ENCODE measurements around the gene PEPD. TPM values are rescaled to one million over a fixed set of nuclear protein-coding genes. Genes with fewer than 3 reads are reported as not detected.
A peak's percentile ranks its signal among the peaks of the same experiment; 100 is the strongest.
"Not testable (repeated sequence)": the region's sequence is repeated elsewhere in the genome, so short reads cannot be mapped to it uniquely, and the experiment has no call there.

PEPD gene
- 10 to 100 TPM; 54.2 to 57.2 (median 55.1) TPM for total RNA-seq

- H3K27me3 Mint-ChIP-seq (ENCODE audit: low read depth): no peaks in the 10 kb centered on the region
- H3K36me3 Mint-ChIP-seq (ENCODE audit: insufficient read depth): no peaks in the 10 kb centered on the region
- peaks cover 17% of the 10 kb centered on the region for H3K4me1 Mint-ChIP-seq (ENCODE audit: low read depth)
- DNase-seq (peak; percentile 84), ATAC-seq (peak; percentile 97 to 98)
- no peaks in the 10 kb centered on the region for H3K9me3 Mint-ChIP-seq
- H3K4me3 Mint-ChIP-seq: peak within 1 kb of the TSS; percentile 87
Measured at GRCh38 chr19:33521480-33522370, at the start of gene PEPD. Gene PEPD, minus strand, starts transcription at chr19:33521791. Its CDS starts 31 bp downstream, at chr19:33521760.

- ATAC-seq (no peak), DNase-seq (no peak)
- Mint-ChIP-seq H3K4me3 (no peak overlapping the region), H3K4me1 (ENCODE audit: low read depth) (no peaks in the 10 kb centered on the region), H3K36me3 (ENCODE audit: insufficient read depth) (no peaks in the 10 kb centered on the region), H3K9me3 (peaks cover 14% of the 10 kb centered on the region), H3K27me3 (ENCODE audit: low read depth) (peaks cover 45% of the 10 kb centered on the region)
Measured at GRCh38 chr19:33569821-33570220, 48.2 kb upstream of the PEPD start.

- Mint-ChIP-seq H3K36me3 (ENCODE audit: insufficient read depth) (no peaks in the 10 kb centered on the region), H3K4me3 (no peak overlapping the region), H3K27me3 (ENCODE audit: low read depth) (peaks cover 51% of the 10 kb centered on the region), H3K9me3 (peaks cover 5% of the 10 kb centered on the region), H3K4me1 (ENCODE audit: low read depth) (no peaks in the 10 kb centered on the region)
- DNase-seq (no peak), ATAC-seq (no peak)
Measured at GRCh38 chr19:33568706-33569105, 47.1 kb upstream of the PEPD start.

- Mint-ChIP-seq H3K4me3 (no peak overlapping the region), H3K27me3 (ENCODE audit: low read depth) (peaks cover 42% of the 10 kb centered on the region), H3K9me3 (no peaks in the 10 kb centered on the region), H3K4me1 (ENCODE audit: low read depth) (no peaks in the 10 kb centered on the region), H3K36me3 (ENCODE audit: insufficient read depth) (no peaks in the 10 kb centered on the region)
- ATAC-seq (no peak), DNase-seq (no peak)
Measured at GRCh38 chr19:33564836-33565338, 43.3 kb upstream of the PEPD start.

- no peaks in the 10 kb centered on the region for H3K4me1 Mint-ChIP-seq (ENCODE audit: low read depth)
- H3K36me3 Mint-ChIP-seq (ENCODE audit: insufficient read depth): no peaks in the 10 kb centered on the region
- H3K9me3 Mint-ChIP-seq: no peaks in the 10 kb centered on the region
- no peak for ATAC-seq
- peaks cover 25% of the 10 kb centered on the region for H3K27me3 Mint-ChIP-seq (ENCODE audit: low read depth)
- H3K4me3 Mint-ChIP-seq: no peak overlapping the region
- DNase-seq: no peak
Measured at GRCh38 chr19:33562636-33563035, 41.0 kb upstream of the PEPD start.

GRCh38 chr19:33561666-33562065 is 40.1 kb upstream of the PEPD start:
- ATAC-seq; H3K4me3 Mint-ChIP-seq; H3K4me1 Mint-ChIP-seq (ENCODE audit: low read depth); H3K9me3 Mint-ChIP-seq; DNase-seq; H3K36me3 Mint-ChIP-seq (ENCODE audit: insufficient read depth): not testable (repeated sequence)
- H3K27me3 Mint-ChIP-seq (ENCODE audit: low read depth): peaks cover 17% of the 10 kb centered on the region

GRCh38 chr19:33561261-33561660 is 39.7 kb upstream of the PEPD start:
- DNase-seq: no peak
- Mint-ChIP-seq H3K4me1 (ENCODE audit: low read depth) (no peaks in the 10 kb centered on the region), H3K27me3 (ENCODE audit: low read depth) (peaks cover 15% of the 10 kb centered on the region), H3K36me3 (ENCODE audit: insufficient read depth) (no peaks in the 10 kb centered on the region), H3K4me3 (no peak overlapping the region), H3K9me3 (no peaks in the 10 kb centered on the region)
- no peak for ATAC-seq

- Mint-ChIP-seq H3K27me3 (ENCODE audit: low read depth) (peaks cover 12% of the 10 kb centered on the region), H3K4me3 (no peak overlapping the region), H3K9me3 (no peaks in the 10 kb centered on the region), H3K4me1 (ENCODE audit: low read depth) (no peaks in the 10 kb centered on the region), H3K36me3 (ENCODE audit: insufficient read depth) (no peaks in the 10 kb centered on the region)
- no peak for DNase-seq
- ATAC-seq: no peak
Measured at GRCh38 chr19:33559996-33560395, 38.4 kb upstream of the PEPD start.

GRCh38 chr19:33558856-33559255 is 37.3 kb upstream of the PEPD start:
- H3K9me3 Mint-ChIP-seq: no peaks in the 10 kb centered on the region
- no peak for DNase-seq
- no peak overlapping the region for H3K4me3 Mint-ChIP-seq
- no peaks in the 10 kb centered on the region for H3K4me1 Mint-ChIP-seq (ENCODE audit: low read depth)
- peaks cover 6% of the 10 kb centered on the region for H3K27me3 Mint-ChIP-seq (ENCODE audit: low read depth)
- no peaks in the 10 kb centered on the region for H3K36me3 Mint-ChIP-seq (ENCODE audit: insufficient read depth)
- ATAC-seq: no peak

- no peak for ATAC-seq
- Mint-ChIP-seq H3K27me3 (ENCODE audit: low read depth) (peaks cover 6% of the 10 kb centered on the region), H3K36me3 (ENCODE audit: insufficient read depth) (no peaks in the 10 kb centered on the region), H3K9me3 (no peaks in the 10 kb centered on the region), H3K4me1 (ENCODE audit: low read depth) (no peaks in the 10 kb centered on the region), H3K4me3 (no peak overlapping the region)
- no peak for DNase-seq
Measured at GRCh38 chr19:33558151-33558550, 36.6 kb upstream of the PEPD start.

- Mint-ChIP-seq H3K4me3 (no peak overlapping the region), H3K4me1 (ENCODE audit: low read depth) (no peaks in the 10 kb centered on the region), H3K9me3 (no peaks in the 10 kb centered on the region), H3K27me3 (ENCODE audit: low read depth) (peaks cover 6% of the 10 kb centered on the region), H3K36me3 (ENCODE audit: insufficient read depth) (no peaks in the 10 kb centered on the region)
- DNase-seq (no peak), ATAC-seq (no peak)
Measured at GRCh38 chr19:33557720-33558119, 36.1 kb upstream of the PEPD start.

- H3K9me3 Mint-ChIP-seq: no peaks in the 10 kb centered on the region
- no peaks in the 10 kb centered on the region for H3K4me1 Mint-ChIP-seq (ENCODE audit: low read depth)
- H3K4me3 Mint-ChIP-seq: no peak overlapping the region
- ATAC-seq (no peak), DNase-seq (no peak)
- no peaks in the 10 kb centered on the region for H3K36me3 Mint-ChIP-seq (ENCODE audit: insufficient read depth)
- H3K27me3 Mint-ChIP-seq (ENCODE audit: low read depth): peaks cover 5% of the 10 kb centered on the region
Measured at GRCh38 chr19:33557196-33557595, 35.6 kb upstream of the PEPD start.

- Mint-ChIP-seq H3K4me1 (ENCODE audit: low read depth) (no peaks in the 10 kb centered on the region), H3K4me3 (no peak overlapping the region), H3K27me3 (ENCODE audit: low read depth) (no peaks in the 10 kb centered on the region), H3K36me3 (ENCODE audit: insufficient read depth) (no peaks in the 10 kb centered on the region), H3K9me3 (no peaks in the 10 kb centered on the region)
- no peak for ATAC-seq
- no peak for DNase-seq
Measured at GRCh38 chr19:33556261-33556660, 34.7 kb upstream of the PEPD start.

- not testable (repeated sequence) for H3K4me1 Mint-ChIP-seq (ENCODE audit: low read depth); DNase-seq
Measured at GRCh38 chr19:33555726-33556125, 34.1 kb upstream of the PEPD start.

GRCh38 chr19:33554821-33555220 is 33.2 kb upstream of the PEPD start:
- Mint-ChIP-seq H3K4me3 (no peak overlapping the region), H3K27me3 (ENCODE audit: low read depth) (no peaks in the 10 kb centered on the region), H3K4me1 (ENCODE audit: low read depth) (no peaks in the 10 kb centered on the region), H3K9me3 (no peaks in the 10 kb centered on the region), H3K36me3 (ENCODE audit: insufficient read depth) (no peaks in the 10 kb centered on the region)
- ATAC-seq: no peak
- DNase-seq: no peak

More at GRCh38 chr19:33555726-33556125, 34.1 kb upstream of the PEPD start:
- not testable (repeated sequence) for H3K4me3 Mint-ChIP-seq; H3K9me3 Mint-ChIP-seq; ATAC-seq; H3K36me3 Mint-ChIP-seq (ENCODE audit: insufficient read depth); H3K27me3 Mint-ChIP-seq (ENCODE audit: low read depth)
